HepG2 (cell line): Measurements from ENCODE around the gene ASPRV1. TPM values are rescaled to one million over a fixed set of nuclear protein-coding genes. Genes with fewer than 3 reads are reported as not detected.
A peak's percentile ranks its signal among the peaks of the same experiment; 100 is the strongest.

Experiments used
- ATRX ChIP-seq: sonication (generic); formaldehyde crosslinking; IDR thresholded peaks from 2 replicates; pipeline ENCODE4 v1.4.0; 2020; ENCODE audit warnings: missing genetic modification reagents, borderline replicate concordance
- DPF2 ChIP-seq: sonication (generic); formaldehyde crosslinking; IDR thresholded peaks from 2 replicates; pipeline ENCODE4 v1.4.0; 2020; ENCODE audit warnings: mild to moderate bottlenecking, low read depth, missing genetic modification reagents, borderline replicate concordance
- FOXM1 ChIP-seq: sonication (generic); formaldehyde crosslinking; IDR thresholded peaks from 2 replicates; pipeline ENCODE4 v1.5.0; 2020; ENCODE audit warnings: missing genetic modification reagents
- FOXO1 ChIP-seq: sonication (generic); formaldehyde crosslinking; IDR thresholded peaks from 2 replicates; pipeline ENCODE4 v1.4.0; 2020; ENCODE audit warnings: missing genetic modification reagents
- HDAC2 ChIP-seq: sonication (generic); formaldehyde crosslinking; IDR thresholded peaks from 2 replicates; pipeline ENCODE4 v1.4.0; 2020; ENCODE audit warnings: missing genetic modification reagents
- MBNL3 ChIP-seq: fragments of 250-450 bp; sonication (Bioruptor Pico); conservative IDR thresholded peaks from 2 replicates; pipeline ENCODE4 v1.8.0; 2022; ENCODE audit warnings: mild to moderate bottlenecking, inconsistent platforms
- MTF1 ChIP-seq: sonication (generic); formaldehyde crosslinking; IDR thresholded peaks from 2 replicates; pipeline ENCODE4 v1.5.0; 2020; ENCODE audit warnings: missing genetic modification reagents
- MZF1 ChIP-seq: sonication (generic); formaldehyde crosslinking; IDR thresholded peaks from 2 replicates; pipeline ENCODE4 v1.8.1; 2023; ENCODE audit warnings: mild to moderate bottlenecking, missing genetic modification reagents, borderline replicate concordance
- NFYB ChIP-seq: sonication (generic); formaldehyde crosslinking; IDR thresholded peaks from 2 replicates; pipeline ENCODE4 v1.4.0; 2020; ENCODE audit warnings: missing genetic modification reagents
- NR2F1 ChIP-seq, 2 experiments: fragments of 450-650 bp in 1 of 2; formaldehyde crosslinking in 1 of 2; IDR thresholded peaks; 2 replicates each; pipeline versions ENCODE4 v1.5.0 to v1.6.1; 2016 to 2020; ENCODE audit warnings: mild to moderate bottlenecking in 1 of 2, missing compliant biosample characterization in 1 of 2, missing genetic modification reagents in 1 of 2, moderate library complexity in 1 of 2
- RFX5 ChIP-seq: IDR thresholded peaks from 2 replicates; pipeline ENCODE4 v1.6.1; 2011; ENCODE audit warnings: low read depth, low read length, improper control_type of control experiment
- RFXAP ChIP-seq: sonication (generic); formaldehyde crosslinking; IDR thresholded peaks from 2 replicates; pipeline ENCODE4 v1.4.0; 2020; ENCODE audit warnings: missing genetic modification reagents, borderline replicate concordance
- TSC22D2 ChIP-seq: sonication (generic); formaldehyde crosslinking; IDR thresholded peaks from 2 replicates; pipeline ENCODE4 v1.5.1; 2020; ENCODE audit warnings: missing genetic modification reagents, mild to moderate bottlenecking, borderline replicate concordance
- ZBTB7B ChIP-seq: sonication (generic); formaldehyde crosslinking; IDR thresholded peaks from 2 replicates; pipeline ENCODE4 v1.4.0; 2020; ENCODE audit warnings: missing genetic modification reagents
- ZFP36 ChIP-seq: fragments of 150-350 bp; IDR thresholded peaks from 2 replicates; pipeline ENCODE4 v1.6.1; 2018; ENCODE audit warnings: borderline replicate concordance, low read length, low read depth; ENCODE audit not compliant: partially characterized antibody
- ZNF121 ChIP-seq: sonication (generic); formaldehyde crosslinking; IDR thresholded peaks from 2 replicates; pipeline ENCODE4 v1.5.0; 2020; ENCODE audit warnings: mild to moderate bottlenecking, missing genetic modification reagents
- ZNF180 ChIP-seq: sonication (generic); formaldehyde crosslinking; IDR thresholded peaks from 2 replicates; pipeline ENCODE4 v1.4.0; 2020; ENCODE audit warnings: low read depth, missing genetic modification reagents, borderline replicate concordance
- ZNF383 ChIP-seq: sonication (generic); formaldehyde crosslinking; IDR thresholded peaks from 2 replicates; pipeline ENCODE4 v1.4.0; 2020; ENCODE audit warnings: missing genetic modification reagents, mild to moderate bottlenecking, borderline replicate concordance
- ZNF44 ChIP-seq: sonication (generic); formaldehyde crosslinking; IDR thresholded peaks from 2 replicates; pipeline ENCODE4 v1.5.1; 2020; ENCODE audit warnings: mild to moderate bottlenecking, missing genetic modification reagents
- ZNF460 ChIP-seq: sonication (generic); formaldehyde crosslinking; IDR thresholded peaks from 2 replicates; pipeline ENCODE4 v1.5.1; 2020; ENCODE audit warnings: missing genetic modification reagents, mild to moderate bottlenecking, borderline replicate concordance
- ZNF550 ChIP-seq: sonication (generic); formaldehyde crosslinking; IDR thresholded peaks from 2 replicates; pipeline ENCODE4 v1.4.0; 2020; ENCODE audit warnings: mild to moderate bottlenecking, missing genetic modification reagents, borderline replicate concordance
- polyA plus RNA-seq, 8 experiments: library from polyadenylated mRNA; depleted of rRNA in 3 of 8; stranded (reverse) in 7 of 8; unstranded in 1 of 8; fragments of >200 nt; fragmentation: Illumina TruSeq in 4 of 8; extraction: Trizol in 4 of 8; gene quantifications; 2 replicates each; pipeline versions ENCODE4 v1.2.1 to v1.2.3, GENCODE V29; 2011 to 2016; ENCODE audit warnings: low read depth in 4 of 8, missing spikeins in 1 of 8, mixed read lengths in 1 of 8; ENCODE audit not compliant: insufficient read depth in 1 of 8
- total RNA-seq, 5 experiments: library from RNA; depleted of rRNA; stranded (reverse); fragments of >200 nt; fragmentation: Illumina TruSeq; extraction: Trizol; gene quantifications; 2 replicates each; pipeline ENCODE4 v1.2.3, GENCODE V29; 2016; ENCODE audit warnings: low read depth in 1 of 5
- TF ChIP-seq, protein P1 (sequence below): sonication (generic); formaldehyde crosslinking; IDR thresholded peaks from 2 replicates; pipeline ENCODE4 v1.4.0; 2020; ENCODE audit warnings: mild to moderate bottlenecking, missing genetic modification reagents
- TF ChIP-seq, protein P2 (sequence below): IDR thresholded peaks from 2 replicates; pipeline ENCODE4 v1.6.1; 2016; ENCODE audit warnings: missing genetic modification reagents, missing compliant biosample characterization
- TF ChIP-seq, protein P3 (sequence below): sonication (generic); formaldehyde crosslinking; IDR thresholded peaks from 2 replicates; pipeline ENCODE4 v1.4.0; 2020; ENCODE audit warnings: missing genetic modification reagents, low read depth, mild to moderate bottlenecking, borderline replicate concordance

The ASPRV1 gene
- total and polyA plus RNA-seq, 2 of the 13 experiments (the other 11 are each of a cell fraction or from before 2014, with no cell fraction given), result 0.40 to 0.48 TPM

DNA sequence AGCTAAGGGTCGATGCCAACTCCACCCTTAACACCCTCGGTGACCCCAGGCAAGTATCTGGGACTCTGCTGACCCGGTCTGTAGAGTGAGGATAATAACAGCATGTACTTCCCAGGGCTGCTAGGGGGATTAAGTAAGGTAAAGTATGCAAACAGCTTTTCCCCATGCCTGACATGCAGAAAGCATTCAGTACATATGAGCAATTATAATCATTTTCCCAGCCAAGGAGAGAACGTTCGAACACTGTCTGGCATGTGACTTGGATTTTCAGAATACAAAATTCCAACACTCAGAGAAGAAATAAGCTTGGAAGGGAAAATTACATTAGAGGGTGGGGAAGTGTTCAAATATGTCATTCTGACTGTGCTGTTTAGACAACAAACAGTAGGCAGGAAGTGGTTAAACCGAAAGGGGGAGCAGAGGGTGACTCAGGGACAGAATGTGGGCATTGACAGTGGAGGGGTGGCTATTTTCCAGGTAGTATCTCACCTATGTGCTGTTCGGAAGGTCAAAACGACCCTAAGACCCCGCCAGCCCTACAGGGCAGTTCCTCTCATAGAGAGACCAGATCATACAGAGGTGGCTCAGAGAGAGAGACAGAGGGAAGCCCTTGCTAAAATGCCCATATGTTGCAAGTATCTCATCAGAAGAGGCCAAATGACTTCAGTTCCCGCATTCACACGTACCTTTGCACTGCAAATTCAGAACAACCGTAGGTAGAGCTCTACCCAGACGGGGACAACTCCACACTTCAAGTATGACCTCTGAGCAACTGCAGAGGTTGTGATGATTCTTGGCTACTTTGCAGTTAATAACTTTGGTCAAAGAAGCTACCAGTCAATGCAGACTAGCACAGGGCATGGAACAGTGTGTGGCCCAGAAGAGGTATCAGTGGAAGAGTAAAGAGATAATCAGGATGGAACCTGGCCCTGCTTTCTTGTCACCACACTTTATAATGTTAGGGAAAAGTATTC lies 14.8 kb downstream of the ASPRV1 start (continued):
- TF ChIP-seq, protein P1, sequence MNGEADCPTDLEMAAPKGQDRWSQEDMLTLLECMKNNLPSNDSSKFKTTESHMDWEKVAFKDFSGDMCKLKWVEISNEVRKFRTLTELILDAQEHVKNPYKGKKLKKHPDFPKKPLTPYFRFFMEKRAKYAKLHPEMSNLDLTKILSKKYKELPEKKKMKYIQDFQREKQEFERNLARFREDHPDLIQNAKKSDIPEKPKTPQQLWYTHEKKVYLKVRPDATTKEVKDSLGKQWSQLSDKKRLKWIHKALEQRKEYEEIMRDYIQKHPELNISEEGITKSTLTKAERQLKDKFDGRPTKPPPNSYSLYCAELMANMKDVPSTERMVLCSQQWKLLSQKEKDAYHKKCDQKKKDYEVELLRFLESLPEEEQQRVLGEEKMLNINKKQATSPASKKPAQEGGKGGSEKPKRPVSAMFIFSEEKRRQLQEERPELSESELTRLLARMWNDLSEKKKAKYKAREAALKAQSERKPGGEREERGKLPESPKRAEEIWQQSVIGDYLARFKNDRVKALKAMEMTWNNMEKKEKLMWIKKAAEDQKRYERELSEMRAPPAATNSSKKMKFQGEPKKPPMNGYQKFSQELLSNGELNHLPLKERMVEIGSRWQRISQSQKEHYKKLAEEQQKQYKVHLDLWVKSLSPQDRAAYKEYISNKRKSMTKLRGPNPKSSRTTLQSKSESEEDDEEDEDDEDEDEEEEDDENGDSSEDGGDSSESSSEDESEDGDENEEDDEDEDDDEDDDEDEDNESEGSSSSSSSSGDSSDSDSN (CRISPR knock-in tag), result no peak
- no peak for TF ChIP-seq RFXAP
- no peak for TF ChIP-seq ZNF550 (CRISPR knock-in tag)
- TF ChIP-seq RFX5, result no peak
- TF ChIP-seq, protein P2, sequence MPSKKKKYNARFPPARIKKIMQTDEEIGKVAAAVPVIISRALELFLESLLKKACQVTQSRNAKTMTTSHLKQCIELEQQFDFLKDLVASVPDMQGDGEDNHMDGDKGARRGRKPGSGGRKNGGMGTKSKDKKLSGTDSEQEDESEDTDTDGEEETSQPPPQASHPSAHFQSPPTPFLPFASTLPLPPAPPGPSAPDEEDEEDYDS, result no peak
- TF ChIP-seq MZF1 (CRISPR knock-in tag), result no peak
- no peak for TF ChIP-seq NFYB (CRISPR knock-in tag)
- TF ChIP-seq TSC22D2 (CRISPR knock-in tag), result no peak
- TF ChIP-seq DPF2 (CRISPR knock-in tag), result peak; percentile 53; the same call in 1 of the 2 replicates
- no peak for TF ChIP-seq FOXM1
- no peak for TF ChIP-seq ZBTB7B (CRISPR knock-in tag)
- TF ChIP-seq MTF1 (CRISPR knock-in tag), result no peak
- no peak for TF ChIP-seq ZNF180 (CRISPR knock-in tag)
- no peak for TF ChIP-seq ZFP36
- no peak for TF ChIP-seq ATRX (CRISPR knock-in tag)
- no peak for TF ChIP-seq ZNF121 (CRISPR knock-in tag)
- no peak for TF ChIP-seq ZNF460 (CRISPR knock-in tag)
- TF ChIP-seq MBNL3 (CRISPR knock-in tag), result no peak
- no peak for TF ChIP-seq HDAC2
- TF ChIP-seq NR2F1 (CRISPR knock-in tag; IDR thresholded peaks at IDR 0.05), result no peak
- no peak for TF ChIP-seq ZNF44 (CRISPR knock-in tag)
- TF ChIP-seq ZNF383, result no peak
- TF ChIP-seq FOXO1 (CRISPR knock-in tag), result no peak
- TF ChIP-seq, protein P3, sequence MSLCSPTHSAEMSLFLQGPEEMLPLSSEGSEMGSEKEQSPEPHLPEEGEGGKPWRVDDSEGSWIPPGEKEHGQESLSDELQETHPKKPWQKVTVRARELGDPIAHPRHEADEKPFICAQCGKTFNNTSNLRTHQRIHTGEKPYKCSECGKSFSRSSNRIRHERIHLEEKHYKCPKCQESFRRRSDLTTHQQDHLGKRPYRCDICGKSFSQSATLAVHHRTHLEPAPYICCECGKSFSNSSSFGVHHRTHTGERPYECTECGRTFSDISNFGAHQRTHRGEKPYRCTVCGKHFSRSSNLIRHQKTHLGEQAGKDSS, result peak; percentile 80; the same call in 1 of the 2 replicates
